Osteoblast (primary cell): ENCODE results near the gene ESPN. TPM values are rescaled to one million over a fixed set of nuclear protein-coding genes. Genes with fewer than 3 reads are reported as not detected.

Experiments
- DNase-seq: peaks from one replicate; pipeline ENCODE4 v3.0.0; 2011; ENCODE audit warnings: low spot score, mixed read lengths; ENCODE audit not compliant: insufficient read length; ENCODE audit errors: missing footprints
- H2AFZ ChIP-seq: 2 replicates; pipeline ENCODE4 v1.6.0; 2011; ENCODE audit warnings: mild to moderate bottlenecking, low read length
- H3K27ac ChIP-seq: 2 replicates; pipeline ENCODE4 v1.5.1; 2011; ENCODE audit warnings: mild to moderate bottlenecking, low read depth, low read length, moderate library complexity
- H3K27me3 ChIP-seq: 2 replicates; pipeline ENCODE4 v1.6.0; 2012; ENCODE audit warnings: mild to moderate bottlenecking, control low read depth, inconsistent platforms, low read length, moderate library complexity; ENCODE audit not compliant: insufficient read depth
- H3K36me3 ChIP-seq: 2 replicates; pipeline ENCODE4 v1.5.1; 2011; ENCODE audit warnings: mild to moderate bottlenecking, low read length, control low read depth, moderate library complexity; ENCODE audit not compliant: insufficient read depth
- H3K4me1 ChIP-seq: 2 replicates; pipeline ENCODE4 v1.5.1; 2011; ENCODE audit warnings: mild to moderate bottlenecking, low read length, control low read depth, moderate library complexity; ENCODE audit not compliant: insufficient read depth
- H3K4me2 ChIP-seq: 2 replicates; pipeline ENCODE4 v1.6.0; 2011; ENCODE audit warnings: mild to moderate bottlenecking, low read length; ENCODE audit not compliant: insufficient read depth
- H3K4me3 ChIP-seq: fragments of 200-600 bp; sonication (generic); 3 replicates; pipeline ENCODE4 v1.5.1; 2012; ENCODE audit warnings: mild to moderate bottlenecking, low read length, inconsistent platforms; ENCODE audit not compliant: insufficient read depth
- H3K79me2 ChIP-seq: 2 replicates; pipeline ENCODE4 v1.6.0; 2012; ENCODE audit warnings: mild to moderate bottlenecking, low read length, control low read depth, inconsistent platforms; ENCODE audit not compliant: insufficient read depth
- H3K9me3 ChIP-seq: 2 replicates; pipeline ENCODE4 v1.5.1; 2011; ENCODE audit warnings: low read depth, low read length, control low read depth
- H4K20me1 ChIP-seq: 2 replicates; pipeline ENCODE4 v1.6.0; 2012; ENCODE audit warnings: mild to moderate bottlenecking, low read length, control low read depth; ENCODE audit not compliant: insufficient read depth
- total RNA-seq: library from RNA; depleted of rRNA; stranded (reverse); fragments of >200 nt; gene quantifications from 2 replicates; pipeline ENCODE4 v1.2.3, GENCODE V29; 2012
- TF ChIP-seq, protein P1 (sequence below): IDR thresholded peaks from 2 replicates; pipeline ENCODE4 v1.5.1; 2011; ENCODE audit warnings: mild to moderate bottlenecking, low read depth, low read length, moderate library complexity; ENCODE audit errors: extremely low read depth

The ESPN gene
- total RNA-seq, 1 donor, result not detected

DNA sequence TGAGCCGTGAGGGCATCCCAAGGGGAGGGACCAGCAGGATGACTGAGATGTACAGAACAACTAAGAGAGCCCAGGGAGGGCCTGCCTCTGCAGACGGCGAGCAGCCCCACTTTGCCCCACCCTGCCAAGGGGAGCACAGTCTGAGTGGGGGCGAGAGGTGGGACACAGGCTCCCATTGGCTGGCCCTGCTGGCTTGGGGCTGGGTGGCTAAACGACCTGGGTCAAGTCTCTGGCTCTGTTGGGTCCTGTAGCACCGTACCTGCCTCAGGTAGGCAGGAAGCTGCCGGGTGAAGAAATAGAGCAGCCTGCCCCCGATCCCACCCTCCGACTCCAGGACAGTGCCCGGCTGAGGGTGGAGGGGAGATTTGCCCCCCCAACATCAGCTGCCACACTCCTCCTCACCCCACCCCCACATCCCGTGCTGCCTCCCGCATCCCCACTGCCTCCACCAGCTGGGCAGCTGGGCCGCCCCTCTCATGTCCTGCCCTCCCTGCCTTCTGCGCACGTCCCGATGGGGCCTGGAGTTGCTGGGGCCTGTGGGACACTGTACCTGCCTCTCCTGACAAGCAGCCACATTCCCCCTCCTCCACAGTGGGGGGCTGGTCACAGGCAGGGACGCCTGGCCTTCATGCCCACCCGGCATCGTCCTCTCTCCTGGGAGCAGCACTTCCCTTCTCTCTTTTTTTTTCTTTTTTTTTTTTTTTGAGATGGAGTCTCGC, 79.5 kb downstream of the ESPN start:
- H4K20me1 ChIP-seq, result no peaks in the 10 kb centered on the region
- no peaks in the 10 kb centered on the region for H3K36me3 ChIP-seq
- no peak overlapping the region for H3K4me2 ChIP-seq
- peak; percentile 78 for DNase-seq
- no peak overlapping the region for H3K4me3 ChIP-seq
- peaks cover 22% of the 10 kb centered on the region for H3K4me1 ChIP-seq
- H3K9me3 ChIP-seq, result no peaks in the 10 kb centered on the region
- TF ChIP-seq, protein P1, sequence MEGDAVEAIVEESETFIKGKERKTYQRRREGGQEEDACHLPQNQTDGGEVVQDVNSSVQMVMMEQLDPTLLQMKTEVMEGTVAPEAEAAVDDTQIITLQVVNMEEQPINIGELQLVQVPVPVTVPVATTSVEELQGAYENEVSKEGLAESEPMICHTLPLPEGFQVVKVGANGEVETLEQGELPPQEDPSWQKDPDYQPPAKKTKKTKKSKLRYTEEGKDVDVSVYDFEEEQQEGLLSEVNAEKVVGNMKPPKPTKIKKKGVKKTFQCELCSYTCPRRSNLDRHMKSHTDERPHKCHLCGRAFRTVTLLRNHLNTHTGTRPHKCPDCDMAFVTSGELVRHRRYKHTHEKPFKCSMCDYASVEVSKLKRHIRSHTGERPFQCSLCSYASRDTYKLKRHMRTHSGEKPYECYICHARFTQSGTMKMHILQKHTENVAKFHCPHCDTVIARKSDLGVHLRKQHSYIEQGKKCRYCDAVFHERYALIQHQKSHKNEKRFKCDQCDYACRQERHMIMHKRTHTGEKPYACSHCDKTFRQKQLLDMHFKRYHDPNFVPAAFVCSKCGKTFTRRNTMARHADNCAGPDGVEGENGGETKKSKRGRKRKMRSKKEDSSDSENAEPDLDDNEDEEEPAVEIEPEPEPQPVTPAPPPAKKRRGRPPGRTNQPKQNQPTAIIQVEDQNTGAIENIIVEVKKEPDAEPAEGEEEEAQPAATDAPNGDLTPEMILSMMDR, result no peak
- no peak overlapping the region for H2AFZ ChIP-seq
- H3K27me3 ChIP-seq, result no peaks in the 10 kb centered on the region
- no peak overlapping the region for H3K27ac ChIP-seq
- H3K79me2 ChIP-seq, result no peaks in the 10 kb centered on the region

DNA sequence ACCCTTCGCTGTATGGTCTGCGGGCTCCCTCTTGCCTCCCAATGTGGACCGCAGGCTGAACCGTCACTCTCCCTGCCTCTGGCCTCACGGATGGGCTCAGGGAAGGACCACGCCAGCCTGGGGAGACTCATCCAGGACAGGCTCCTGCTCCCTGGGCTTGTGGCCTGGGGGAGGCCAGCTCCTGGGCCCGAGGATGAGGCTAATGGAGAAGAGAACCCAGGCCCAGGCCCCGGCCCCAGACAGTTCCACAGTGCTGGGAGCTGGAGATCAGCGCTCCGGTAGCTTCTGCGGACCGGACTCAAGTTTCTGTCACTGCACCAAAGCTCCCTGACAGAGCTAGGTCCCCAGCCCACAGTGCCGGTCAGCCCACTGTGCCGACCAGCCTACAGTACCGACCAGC, 80.3 kb downstream of the ESPN start:
- Histone ChIP-seq H2AFZ (no peak overlapping the region), H4K20me1 (no peaks in the 10 kb centered on the region), H3K4me2 (no peak overlapping the region), H3K79me2 (no peaks in the 10 kb centered on the region), H3K36me3 (no peaks in the 10 kb centered on the region), H3K4me1 (peaks cover 22% of the 10 kb centered on the region), H3K9me3 (no peaks in the 10 kb centered on the region), H3K27me3 (no peaks in the 10 kb centered on the region), H3K27ac (no peak overlapping the region), H3K4me3 (no peak overlapping the region)
- peak; percentile 81 for DNase-seq
- TF ChIP-seq, protein P1, result no peak

DNA sequence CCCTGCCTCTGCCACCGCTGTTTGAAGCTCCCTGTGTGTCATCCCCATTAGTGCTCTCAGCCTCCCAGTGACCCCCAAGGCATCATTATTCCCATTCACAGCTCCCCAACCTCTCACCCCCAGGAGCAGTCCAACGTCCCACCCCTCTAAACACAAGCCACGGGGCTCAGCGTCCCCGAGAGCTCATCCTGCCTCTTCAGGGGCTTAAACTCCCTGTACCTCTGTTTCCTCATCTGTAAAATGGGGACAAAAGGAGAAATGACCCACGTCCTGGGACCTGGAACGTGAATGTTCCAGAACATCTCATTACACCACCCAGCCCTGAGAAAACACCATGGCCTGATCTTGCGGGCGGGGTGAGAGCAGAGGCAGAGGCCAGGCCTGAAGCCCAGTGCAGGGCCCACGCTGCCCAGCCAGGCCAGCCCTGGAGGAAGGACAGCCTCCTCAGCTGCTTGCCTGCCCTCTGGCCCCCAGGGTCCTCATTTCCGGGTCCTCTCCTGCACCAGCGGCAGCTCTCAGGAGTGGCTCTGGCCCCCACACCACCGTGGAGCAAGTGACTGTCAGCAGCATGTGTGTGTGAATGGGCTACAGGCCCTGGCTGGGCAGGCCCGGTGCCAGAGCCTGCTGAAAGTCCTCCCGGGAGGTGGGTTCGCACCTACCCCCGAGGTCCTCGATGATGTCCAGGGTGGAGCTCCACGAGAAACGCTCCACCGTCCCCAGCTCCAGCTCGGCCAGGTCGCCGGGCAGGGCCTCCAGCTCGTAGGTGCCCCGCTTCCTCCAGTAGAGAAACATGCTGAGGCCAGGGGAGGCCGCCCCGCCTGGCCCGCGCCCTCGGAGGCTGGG, 81.0 kb downstream of the ESPN start:
- Histone ChIP-seq H3K79me2 (no peaks in the 10 kb centered on the region), H3K4me3 (no peak overlapping the region), H2AFZ (no peak overlapping the region), H3K4me1 (peaks cover 21% of the 10 kb centered on the region), H3K27me3 (no peaks in the 10 kb centered on the region), H3K36me3 (no peaks in the 10 kb centered on the region), H4K20me1 (no peaks in the 10 kb centered on the region), H3K9me3 (no peaks in the 10 kb centered on the region), H3K4me2 (no peak overlapping the region), H3K27ac (no peak overlapping the region)
- TF ChIP-seq, protein P1, result no peak
- DNase-seq, result peak; percentile 75
